ENCODE data around the gene PAX3.

DNA sequence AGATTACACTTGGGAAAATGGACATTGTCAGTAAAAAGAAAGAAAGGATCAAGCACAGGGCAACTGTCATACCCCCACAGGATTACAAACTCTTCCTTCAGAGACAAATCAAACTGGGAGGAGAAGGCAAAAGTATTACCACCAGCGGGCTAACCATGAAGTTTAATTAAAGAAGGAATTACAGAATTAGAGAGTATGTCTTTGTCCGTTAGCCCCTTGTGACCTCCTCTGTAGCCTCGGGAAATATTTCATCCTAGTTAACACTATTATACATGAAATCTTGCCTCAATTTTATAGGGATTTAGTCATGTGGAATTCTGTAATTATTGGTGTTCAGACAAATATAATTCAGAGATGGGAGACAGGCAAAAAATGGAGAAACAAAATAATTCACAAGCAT, 60.7 kb downstream of the PAX3 start:
- TF ChIP-seq FOXM1 (IDR thresholded peaks at IDR 0.05; ENCODE audit: borderline replicate concordance) (no peak), LEF1 (IDR thresholded peaks at IDR 0.05; ENCODE audit: borderline replicate concordance) (no peak), SUZ12 (IDR thresholded peaks at IDR 0.05) (no peak), CTBP1 (IDR thresholded peaks at IDR 0.05; ENCODE audit: borderline replicate concordance) (no peak), NFRKB (IDR thresholded peaks at IDR 0.05) (no peak), ELF4 (IDR thresholded peaks at IDR 0.05) (no peak), SP1 (IDR thresholded peaks at IDR 0.05) (no peak), BHLHE40 (IDR thresholded peaks at IDR 0.05; ENCODE audit: borderline replicate concordance) (no peak), FOXK2 (IDR thresholded peaks at IDR 0.05) (no peak), ARNT (IDR thresholded peaks at IDR 0.05) (no peak)
- TF ChIP-seq, protein P1, sequence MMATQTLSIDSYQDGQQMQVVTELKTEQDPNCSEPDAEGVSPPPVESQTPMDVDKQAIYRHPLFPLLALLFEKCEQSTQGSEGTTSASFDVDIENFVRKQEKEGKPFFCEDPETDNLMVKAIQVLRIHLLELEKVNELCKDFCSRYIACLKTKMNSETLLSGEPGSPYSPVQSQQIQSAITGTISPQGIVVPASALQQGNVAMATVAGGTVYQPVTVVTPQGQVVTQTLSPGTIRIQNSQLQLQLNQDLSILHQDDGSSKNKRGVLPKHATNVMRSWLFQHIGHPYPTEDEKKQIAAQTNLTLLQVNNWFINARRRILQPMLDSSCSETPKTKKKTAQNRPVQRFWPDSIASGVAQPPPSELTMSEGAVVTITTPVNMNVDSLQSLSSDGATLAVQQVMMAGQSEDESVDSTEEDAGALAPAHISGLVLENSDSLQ (IDR thresholded peaks at IDR 0.05), result no peak
